ENCODE data around the gene GTF2IRD2.
"Not testable (repeated sequence)": the region's sequence is repeated elsewhere in the genome, so short reads cannot be mapped to it uniquely, and the experiment has no call there.

GTF2IRD2 gene

DNA sequence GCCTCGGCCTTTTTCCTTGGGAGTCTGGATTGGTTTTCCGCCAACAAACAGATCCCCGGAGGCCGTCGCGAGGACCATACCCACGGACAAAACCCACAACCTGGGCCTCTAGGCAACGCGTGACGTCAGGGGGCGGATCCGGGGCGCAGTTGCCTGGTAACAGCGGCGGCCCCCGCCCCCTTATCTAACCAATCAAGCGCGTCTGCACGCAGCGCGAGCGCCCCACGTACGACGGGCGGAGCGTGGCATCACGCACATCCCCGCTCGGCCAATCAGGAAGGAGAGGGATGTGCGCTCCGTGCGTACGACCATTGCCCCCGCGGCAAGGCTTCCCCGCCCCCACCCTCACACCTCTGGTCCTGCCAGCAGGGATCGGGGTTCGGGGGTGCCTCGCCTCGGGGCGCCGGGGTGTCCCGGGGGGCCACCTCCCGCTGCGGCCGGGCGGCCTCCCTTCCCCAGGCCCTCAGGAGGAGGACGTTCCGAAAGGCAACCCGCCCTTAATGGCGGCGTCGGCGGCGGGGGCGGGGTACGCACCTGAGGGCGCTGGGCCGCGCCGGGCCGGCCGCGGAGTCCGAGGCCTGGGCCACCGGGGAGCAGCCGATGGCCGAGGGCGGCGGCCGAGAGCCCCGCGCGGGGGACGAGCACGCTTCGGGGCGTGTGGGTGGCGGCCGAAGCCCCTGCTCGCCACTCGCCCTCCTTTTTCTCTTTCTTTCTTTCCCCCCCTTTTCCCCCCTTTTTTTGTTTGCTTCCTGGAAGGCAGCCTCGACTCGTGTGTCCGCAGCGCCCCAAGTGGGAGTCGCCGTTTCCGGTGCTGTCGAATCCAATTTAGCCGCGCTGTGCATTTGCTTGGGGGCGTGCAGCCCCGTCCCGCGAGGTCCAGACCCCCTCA is at the start of gene GTF2IRD2:
Gene GTF2IRD2 (minus strand): TSS at position 773 of the 889 bp plus-strand sequence. CDS start 15,227 bp downstream, outside the sequence.
- not testable (repeated sequence) for H3K9me3 ChIP-seq (ENCODE audit: control insufficient read depth in 1 of 2, low read length in 2 of 2); H3K4me1 ChIP-seq (ENCODE audit: control insufficient read depth in 1 of 2, insufficient read depth in 2 of 2, low read length in 2 of 2); H3K4me3 ChIP-seq (ENCODE audit: low read depth in 1 of 2, low read length in 2 of 2); H3K36me3 ChIP-seq (ENCODE audit: control insufficient read depth in 1 of 2, insufficient read depth in 2 of 2, low read length in 2 of 2); H3K27me3 ChIP-seq (ENCODE audit: low read depth, low read length); H3K27ac ChIP-seq (ENCODE audit: low read length)

GRCh38 chr7:74890158-74891123 is 39.0 kb upstream of the GTF2IRD2 start:
- not testable (repeated sequence) for H3K27me3 ChIP-seq (ENCODE audit: low read depth, low read length); H3K4me3 ChIP-seq (ENCODE audit: low read depth in 1 of 2, low read length in 2 of 2); H3K36me3 ChIP-seq (ENCODE audit: control insufficient read depth in 1 of 2, insufficient read depth in 2 of 2, low read length in 2 of 2); H3K9me3 ChIP-seq (ENCODE audit: control insufficient read depth in 1 of 2, low read length in 2 of 2); H3K4me1 ChIP-seq (ENCODE audit: control insufficient read depth in 1 of 2, insufficient read depth in 2 of 2, low read length in 2 of 2); H3K27ac ChIP-seq (ENCODE audit: low read length)

GRCh38 chr7:74889518-74890129 is 38.2 kb upstream of the GTF2IRD2 start:
- not testable (repeated sequence) for H3K27ac ChIP-seq (ENCODE audit: low read length); H3K36me3 ChIP-seq (ENCODE audit: control insufficient read depth in 1 of 2, insufficient read depth in 2 of 2, low read length in 2 of 2); H3K4me1 ChIP-seq (ENCODE audit: control insufficient read depth in 1 of 2, insufficient read depth in 2 of 2, low read length in 2 of 2); H3K9me3 ChIP-seq (ENCODE audit: control insufficient read depth in 1 of 2, low read length in 2 of 2); H3K4me3 ChIP-seq (ENCODE audit: low read depth in 1 of 2, low read length in 2 of 2); H3K27me3 ChIP-seq (ENCODE audit: low read depth, low read length)

DNA sequence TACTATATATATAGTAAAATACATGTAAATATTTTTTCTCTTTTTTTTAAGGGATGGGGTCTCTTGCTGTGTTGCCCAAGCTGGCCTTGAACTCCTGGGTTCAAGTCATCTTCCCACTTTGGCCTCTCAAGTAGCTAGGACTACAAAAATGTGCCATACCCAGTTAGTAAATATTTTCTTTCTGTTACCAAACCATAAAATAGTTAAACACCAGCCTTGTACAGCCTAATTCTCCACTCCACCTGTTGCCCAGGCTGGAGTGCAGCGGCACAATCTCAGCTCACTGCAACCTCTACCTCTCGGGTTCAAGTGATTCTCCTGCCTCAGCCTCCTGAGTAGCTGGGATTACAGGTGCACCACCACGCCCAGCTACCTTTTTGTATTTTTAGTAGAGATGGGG is 33.9 kb upstream of the GTF2IRD2 start:
- H3K4me1 ChIP-seq (ENCODE audit: control insufficient read depth in 1 of 2, insufficient read depth in 2 of 2, low read length in 2 of 2); H3K27me3 ChIP-seq (ENCODE audit: low read depth, low read length); H3K36me3 ChIP-seq (ENCODE audit: control insufficient read depth in 1 of 2, insufficient read depth in 2 of 2, low read length in 2 of 2); H3K9me3 ChIP-seq (ENCODE audit: control insufficient read depth in 1 of 2, low read length in 2 of 2); H3K27ac ChIP-seq (ENCODE audit: low read length); H3K4me3 ChIP-seq (ENCODE audit: low read depth in 1 of 2, low read length in 2 of 2): not testable (repeated sequence)

- H3K4me1 ChIP-seq (ENCODE audit: control insufficient read depth in 1 of 2, insufficient read depth in 2 of 2, low read length in 2 of 2); H3K9me3 ChIP-seq (ENCODE audit: control insufficient read depth in 1 of 2, low read length in 2 of 2); H3K27me3 ChIP-seq (ENCODE audit: low read depth, low read length); H3K4me3 ChIP-seq (ENCODE audit: low read depth in 1 of 2, low read length in 2 of 2); H3K36me3 ChIP-seq (ENCODE audit: control insufficient read depth in 1 of 2, insufficient read depth in 2 of 2, low read length in 2 of 2); H3K27ac ChIP-seq (ENCODE audit: low read length): not testable (repeated sequence)
These were observed 30.7 kb upstream of the GTF2IRD2 start for GRCh38 chr7:74882110-74882509.

DNA sequence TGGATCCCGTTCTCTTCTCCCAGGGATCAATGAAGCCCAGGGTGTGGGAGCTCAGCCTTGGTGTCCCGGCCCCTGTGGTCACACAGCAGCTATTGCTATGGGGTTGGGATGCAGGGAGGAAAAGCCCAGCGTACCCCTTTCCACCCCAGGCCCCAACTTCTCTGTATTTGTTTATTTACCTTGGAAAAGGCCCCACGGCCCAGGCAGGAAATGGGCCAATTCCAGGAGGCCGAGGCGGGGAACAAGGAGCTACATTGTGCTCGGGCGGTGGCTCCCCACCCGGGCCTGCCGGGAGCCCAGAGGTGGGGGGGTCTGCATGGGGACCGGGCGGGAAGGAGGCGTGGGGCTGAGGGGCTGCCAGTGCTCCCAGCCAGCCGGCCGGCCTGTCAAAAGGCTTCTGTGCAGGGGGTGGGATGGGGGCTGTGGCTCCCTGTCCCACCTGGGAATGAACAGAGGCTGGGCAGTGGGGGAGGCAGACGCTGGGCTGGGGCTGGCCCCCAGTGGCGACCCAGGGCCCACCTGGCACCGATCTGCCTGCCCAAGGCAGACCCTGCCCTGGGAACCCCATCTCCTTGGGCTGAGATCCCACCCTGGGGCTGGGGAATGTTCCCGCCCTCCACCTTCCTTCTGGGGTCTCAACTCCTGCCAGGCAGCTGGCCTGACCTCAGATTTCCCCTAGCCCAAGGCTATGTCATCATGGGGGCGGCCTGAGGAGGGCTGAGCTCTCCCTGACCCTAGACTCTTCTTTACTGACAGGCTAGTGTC is 23.5 kb upstream of the GTF2IRD2 start:
- H3K9me3 ChIP-seq (ENCODE audit: control insufficient read depth in 1 of 2, low read length in 2 of 2); H3K4me3 ChIP-seq (ENCODE audit: low read depth in 1 of 2, low read length in 2 of 2); H3K27me3 ChIP-seq (ENCODE audit: low read depth, low read length); H3K27ac ChIP-seq (ENCODE audit: low read length); H3K4me1 ChIP-seq (ENCODE audit: control insufficient read depth in 1 of 2, insufficient read depth in 2 of 2, low read length in 2 of 2); H3K36me3 ChIP-seq (ENCODE audit: control insufficient read depth in 1 of 2, insufficient read depth in 2 of 2, low read length in 2 of 2): not testable (repeated sequence)

DNA sequence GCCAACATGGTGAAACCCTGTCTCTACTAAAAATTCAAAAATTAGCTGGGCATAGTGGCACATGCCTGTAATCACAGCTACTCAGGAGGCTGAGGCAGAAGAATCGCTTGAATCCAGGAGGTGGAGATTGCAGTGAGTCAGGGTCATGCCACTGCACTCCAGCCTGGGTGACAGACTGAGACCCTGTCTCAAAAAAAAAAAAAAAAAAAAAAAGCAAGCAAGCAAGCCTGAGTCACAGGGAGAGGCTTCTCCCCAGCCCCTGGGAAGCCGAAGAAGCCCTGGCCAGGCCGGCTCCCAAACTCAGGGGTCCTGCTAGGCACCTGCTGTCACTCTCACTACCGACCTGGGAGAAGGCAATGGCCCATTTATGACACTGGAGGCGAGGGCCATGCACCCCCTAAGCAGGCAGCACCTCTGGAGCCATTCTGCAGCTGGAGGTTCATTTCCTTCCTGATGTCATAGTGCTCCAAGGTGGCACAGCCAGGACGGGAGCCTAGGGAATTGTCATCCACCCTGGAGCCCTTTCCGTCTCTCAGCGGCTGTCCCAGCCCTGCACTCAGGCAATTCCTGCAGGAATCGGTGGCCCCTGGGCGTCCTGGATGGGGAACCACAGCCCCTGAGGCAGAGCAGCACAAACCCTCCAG is 22.8 kb upstream of the GTF2IRD2 start:
- H3K9me3 ChIP-seq (ENCODE audit: control insufficient read depth in 1 of 2, low read length in 2 of 2); H3K27ac ChIP-seq (ENCODE audit: low read length); H3K36me3 ChIP-seq (ENCODE audit: control insufficient read depth in 1 of 2, insufficient read depth in 2 of 2, low read length in 2 of 2); H3K4me1 ChIP-seq (ENCODE audit: control insufficient read depth in 1 of 2, insufficient read depth in 2 of 2, low read length in 2 of 2); H3K27me3 ChIP-seq (ENCODE audit: low read depth, low read length); H3K4me3 ChIP-seq (ENCODE audit: low read depth in 1 of 2, low read length in 2 of 2): not testable (repeated sequence)

GRCh38 chr7:74872542-74872941 is 21.1 kb upstream of the GTF2IRD2 start:
- H3K9me3 ChIP-seq (ENCODE audit: control insufficient read depth in 1 of 2, low read length in 2 of 2); H3K4me1 ChIP-seq (ENCODE audit: control insufficient read depth in 1 of 2, insufficient read depth in 2 of 2, low read length in 2 of 2); H3K36me3 ChIP-seq (ENCODE audit: control insufficient read depth in 1 of 2, insufficient read depth in 2 of 2, low read length in 2 of 2); H3K27ac ChIP-seq (ENCODE audit: low read length); H3K27me3 ChIP-seq (ENCODE audit: low read depth, low read length); H3K4me3 ChIP-seq (ENCODE audit: low read depth in 1 of 2, low read length in 2 of 2): not testable (repeated sequence)

- H3K4me3 ChIP-seq (ENCODE audit: low read depth in 1 of 2, low read length in 2 of 2); H3K36me3 ChIP-seq (ENCODE audit: control insufficient read depth in 1 of 2, insufficient read depth in 2 of 2, low read length in 2 of 2); H3K27ac ChIP-seq (ENCODE audit: low read length); H3K4me1 ChIP-seq (ENCODE audit: control insufficient read depth in 1 of 2, insufficient read depth in 2 of 2, low read length in 2 of 2); H3K9me3 ChIP-seq (ENCODE audit: control insufficient read depth in 1 of 2, low read length in 2 of 2); H3K27me3 ChIP-seq (ENCODE audit: low read depth, low read length): not testable (repeated sequence)
These were observed 14.4 kb upstream of the GTF2IRD2 start for GRCh38 chr7:74865777-74866176.

- not testable (repeated sequence) for H3K4me1 ChIP-seq (ENCODE audit: control insufficient read depth in 1 of 2, insufficient read depth in 2 of 2, low read length in 2 of 2); H3K4me3 ChIP-seq (ENCODE audit: low read depth in 1 of 2, low read length in 2 of 2); H3K27me3 ChIP-seq (ENCODE audit: low read depth, low read length); H3K36me3 ChIP-seq (ENCODE audit: control insufficient read depth in 1 of 2, insufficient read depth in 2 of 2, low read length in 2 of 2); H3K9me3 ChIP-seq (ENCODE audit: control insufficient read depth in 1 of 2, low read length in 2 of 2); H3K27ac ChIP-seq (ENCODE audit: low read length)
These were observed 1.6 kb downstream of the GTF2IRD2 start for GRCh38 chr7:74849853-74850252.

Measured in muscle layer of duodenum (tissue), 2 donors.